ENCODE data around the gene ELMO1.
A peak's percentile ranks its signal among the peaks of the same experiment; 100 is the strongest.

The ELMO1 gene

DNA sequence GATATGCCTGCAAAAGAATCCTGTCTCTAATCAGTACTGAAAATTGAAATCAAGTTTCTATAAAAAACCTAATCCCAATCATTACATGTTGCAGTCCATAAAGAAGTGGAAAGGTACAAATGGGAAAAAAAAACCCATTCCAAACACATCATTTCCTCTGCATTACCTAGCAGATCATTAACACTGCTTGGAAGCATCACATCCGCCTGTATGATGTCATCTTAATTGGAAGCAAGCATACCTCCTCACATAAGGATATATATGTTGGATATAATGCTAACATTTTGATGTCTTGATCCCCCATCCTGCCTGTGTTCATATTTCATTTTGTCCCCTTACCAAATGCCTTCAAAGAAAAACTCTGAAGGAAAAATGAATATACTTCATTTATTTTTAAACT lies 483.0 kb downstream of the ELMO1 start:
- peak; percentile 64 for DNase-seq

DNA sequence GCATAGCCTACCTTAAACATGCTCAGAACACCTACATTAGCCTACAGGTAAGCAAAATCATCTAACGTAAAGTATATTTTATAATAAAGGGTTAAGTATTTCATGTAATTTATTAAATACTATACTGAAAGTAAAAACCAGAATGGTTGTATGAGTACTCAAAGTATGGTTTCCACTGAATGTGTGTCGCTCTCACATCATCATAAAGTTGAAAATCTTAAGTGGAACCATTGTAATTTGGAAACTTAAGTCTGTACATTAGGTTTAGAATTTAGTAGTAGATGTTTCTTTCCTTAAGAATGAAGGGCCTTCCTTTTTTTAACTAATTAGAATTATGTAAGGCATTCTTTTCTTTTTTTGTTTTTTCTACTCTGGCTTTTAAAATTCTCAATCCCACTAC lies 484.4 kb downstream of the ELMO1 start:
- DNase-seq: no peak

DNA sequence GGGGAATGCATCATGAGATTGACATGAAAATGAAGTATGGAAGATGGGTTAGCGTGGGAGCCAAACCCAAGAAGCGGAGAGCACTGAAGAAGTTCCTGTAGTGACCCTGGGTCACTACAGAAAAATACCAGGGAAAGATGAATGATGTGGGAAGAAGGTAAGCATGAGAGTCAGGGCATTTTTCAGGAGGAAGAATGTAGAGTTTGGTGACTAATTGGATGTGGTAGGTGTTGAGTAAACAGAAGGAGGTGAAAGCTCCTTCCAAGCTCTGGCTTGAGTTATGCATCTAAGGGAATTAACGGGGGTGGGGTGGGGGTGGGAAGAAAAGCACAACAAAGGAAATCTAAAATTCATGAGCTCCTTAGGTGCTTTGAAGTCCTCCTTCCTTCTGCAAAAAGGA lies 486.3 kb downstream of the ELMO1 start:
- DNase-seq: no peak

DNA sequence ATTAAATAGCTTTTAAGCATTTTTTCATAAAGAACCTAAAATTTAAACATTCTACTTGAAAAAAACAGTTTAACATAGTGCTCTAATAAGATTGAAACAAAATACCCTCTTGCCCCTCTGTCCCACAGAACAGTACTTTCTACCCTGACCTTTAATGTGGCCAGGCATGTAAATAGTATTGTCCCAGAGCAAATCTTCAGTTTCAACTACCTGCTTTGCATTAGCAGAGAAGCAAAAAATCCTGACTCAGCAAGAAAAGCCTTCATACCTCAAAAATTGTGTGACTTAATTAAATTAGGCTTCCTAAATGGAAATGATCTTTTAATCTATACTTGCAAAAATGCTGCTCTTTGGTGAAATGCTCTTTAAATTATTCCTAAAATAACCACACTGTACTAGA lies 487.0 kb downstream of the ELMO1 start:
- DNase-seq: no peak

DNA sequence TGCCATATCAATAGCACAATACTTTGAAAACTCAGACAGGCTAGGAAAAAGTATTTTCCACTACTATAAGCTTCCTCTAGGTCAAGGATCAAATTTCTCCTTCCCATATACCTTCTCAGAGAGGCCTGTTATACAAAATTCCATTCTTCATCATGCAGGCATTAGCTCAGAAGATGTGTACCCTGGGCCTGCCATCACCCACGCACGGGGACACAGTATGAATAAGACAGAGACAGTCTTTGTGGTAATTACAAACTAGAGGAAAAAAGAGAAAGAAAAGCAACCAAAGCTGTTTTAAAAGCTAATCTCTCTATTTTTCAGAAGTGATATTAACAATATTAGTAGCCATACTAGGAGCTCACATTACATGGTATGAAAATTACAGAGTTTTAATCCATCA lies 487.6 kb downstream of the ELMO1 start:
- no peak for DNase-seq

DNA sequence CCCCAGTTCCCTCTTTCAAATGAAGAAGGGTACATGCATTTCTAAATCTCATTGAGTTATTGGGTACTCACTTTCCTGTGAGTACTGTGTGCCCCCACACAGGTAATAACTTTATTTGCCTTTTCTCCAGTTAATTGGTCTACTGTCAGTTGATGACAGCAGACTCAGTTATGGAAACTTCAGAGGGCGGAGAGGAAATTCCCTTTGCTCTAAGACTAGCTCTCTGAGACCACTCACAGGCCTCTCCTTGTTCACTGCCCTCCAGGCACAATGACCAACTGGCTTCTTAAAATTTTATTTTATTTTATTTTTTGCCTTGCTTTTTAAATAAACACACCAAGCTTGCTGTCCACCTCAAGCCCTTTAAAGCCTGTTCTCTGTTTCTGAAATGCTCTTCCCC lies 488.6 kb downstream of the ELMO1 start:
- no peak for DNase-seq

DNA sequence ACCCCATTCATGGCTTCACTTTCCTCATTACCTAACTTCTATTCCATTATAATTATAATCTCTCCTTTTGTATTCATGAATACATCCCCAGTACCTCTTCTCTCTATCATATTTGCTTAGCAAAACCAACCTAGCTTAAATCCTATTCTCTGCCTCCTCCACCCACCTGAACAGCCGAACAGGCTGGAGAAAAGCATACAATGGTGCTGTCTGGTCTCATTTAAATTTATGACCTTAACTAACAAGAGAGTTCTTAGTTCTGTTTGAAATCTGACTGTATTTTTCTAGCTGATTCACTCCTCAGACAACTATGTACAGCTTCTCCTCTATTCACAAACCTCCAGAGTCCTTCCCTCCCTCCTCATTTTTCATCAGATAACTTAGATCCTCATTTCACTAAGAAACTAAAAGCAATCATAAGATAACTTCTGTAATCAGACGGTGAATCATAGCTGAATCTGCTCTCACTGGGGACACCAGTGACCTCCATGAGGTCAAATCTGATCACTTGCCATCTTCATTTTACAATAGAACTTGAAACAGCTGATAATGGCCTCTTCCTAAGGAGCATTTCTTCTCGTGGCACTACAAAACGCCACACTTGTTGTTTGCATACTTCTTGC lies 490.4 kb downstream of the ELMO1 start:
- peak; percentile 94 for DNase-seq

DNA sequence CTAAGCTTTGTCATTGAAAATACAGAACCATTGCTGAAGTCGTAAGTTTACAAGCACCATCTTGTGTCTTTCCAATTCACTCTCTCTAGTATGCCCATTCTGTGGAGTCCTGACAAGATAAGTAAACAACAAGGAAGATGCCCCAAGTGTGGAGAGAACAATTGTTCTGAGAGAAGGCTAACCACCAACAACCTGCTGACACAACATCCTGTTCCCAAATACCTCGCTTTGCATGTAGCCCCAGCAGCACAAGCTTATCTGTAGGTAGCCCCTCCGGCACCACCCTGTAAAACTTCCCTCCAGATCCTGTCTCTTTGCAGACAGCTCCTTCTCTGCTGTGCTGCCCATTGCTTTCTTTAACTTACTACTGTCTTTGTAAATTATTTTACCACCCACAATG lies 491.0 kb downstream of the ELMO1 start:
- no peak for DNase-seq

DNA sequence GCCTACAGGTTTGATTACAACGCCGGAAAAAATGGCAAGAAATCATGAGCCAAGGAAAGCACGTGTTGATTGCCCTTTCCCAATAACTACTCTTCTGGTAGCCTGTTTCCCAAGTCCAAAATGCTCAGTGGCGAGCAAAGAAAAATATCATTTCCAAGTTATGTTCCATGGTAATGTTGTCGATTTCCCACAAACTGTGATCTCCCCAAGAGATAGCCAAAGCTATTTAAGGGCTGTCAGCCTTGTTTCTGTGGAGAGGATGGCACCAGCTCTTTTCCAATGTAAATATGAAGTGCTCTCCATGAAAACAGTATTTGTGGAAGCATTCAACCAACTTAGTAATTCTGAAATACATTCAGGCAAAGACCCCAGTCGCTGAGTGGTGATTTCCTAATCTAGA lies 491.9 kb downstream of the ELMO1 start:
- no peak for DNase-seq

DNA sequence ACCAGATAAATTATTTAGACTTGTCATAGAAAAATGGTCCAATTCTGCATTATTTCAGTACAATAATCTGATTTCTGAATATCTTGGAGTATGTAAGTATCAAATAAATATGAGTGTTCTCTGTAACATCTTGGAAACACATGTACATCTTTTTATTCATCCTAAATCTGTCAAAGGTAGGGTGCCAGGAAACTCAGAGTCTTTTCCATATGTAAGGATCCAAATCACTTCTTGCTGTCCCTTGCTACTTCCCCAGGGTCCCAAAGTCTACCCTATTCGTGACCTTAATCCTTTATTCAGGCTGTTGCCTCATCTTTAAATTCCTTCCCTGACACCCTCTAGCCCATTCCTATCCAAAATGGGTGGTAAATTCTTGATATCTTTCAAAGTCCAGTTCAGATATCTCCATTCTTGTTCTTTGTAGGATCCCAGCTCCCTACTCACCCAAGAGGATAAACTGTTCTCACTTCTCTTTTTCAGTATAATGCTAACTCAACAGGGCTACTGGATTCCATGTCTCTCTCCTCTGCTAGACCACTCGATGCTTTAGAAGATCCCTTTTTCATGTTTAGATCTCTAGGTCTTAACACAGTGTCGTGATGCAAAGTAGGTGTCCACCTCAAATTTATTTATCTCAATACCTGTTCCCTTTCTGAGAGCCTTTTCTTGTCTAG lies 493.1 kb downstream of the ELMO1 start:
- DNase-seq: no peak

DNA sequence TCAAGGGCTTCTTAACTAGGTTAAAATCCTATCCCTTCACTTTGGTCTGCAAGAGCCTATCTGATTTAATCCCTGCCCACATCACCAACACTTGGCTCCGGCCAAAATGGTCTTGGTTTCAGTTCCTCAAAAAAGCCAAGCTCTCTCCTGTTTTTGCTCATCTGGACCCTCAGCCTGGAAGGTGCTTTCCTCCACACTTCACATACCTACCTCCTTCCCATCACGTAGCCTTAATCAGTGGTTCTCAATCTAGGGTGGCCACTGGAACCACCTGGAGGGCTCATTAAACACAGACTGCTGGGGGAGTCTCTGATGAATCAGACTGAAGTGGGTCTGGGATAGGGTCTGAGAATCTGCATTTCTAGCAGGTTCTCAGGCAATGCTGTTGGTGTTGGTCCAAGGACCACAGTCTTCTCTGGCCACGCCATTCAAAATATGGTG lies 497.4 kb downstream of the ELMO1 start:
- DNase-seq: no peak

DNA sequence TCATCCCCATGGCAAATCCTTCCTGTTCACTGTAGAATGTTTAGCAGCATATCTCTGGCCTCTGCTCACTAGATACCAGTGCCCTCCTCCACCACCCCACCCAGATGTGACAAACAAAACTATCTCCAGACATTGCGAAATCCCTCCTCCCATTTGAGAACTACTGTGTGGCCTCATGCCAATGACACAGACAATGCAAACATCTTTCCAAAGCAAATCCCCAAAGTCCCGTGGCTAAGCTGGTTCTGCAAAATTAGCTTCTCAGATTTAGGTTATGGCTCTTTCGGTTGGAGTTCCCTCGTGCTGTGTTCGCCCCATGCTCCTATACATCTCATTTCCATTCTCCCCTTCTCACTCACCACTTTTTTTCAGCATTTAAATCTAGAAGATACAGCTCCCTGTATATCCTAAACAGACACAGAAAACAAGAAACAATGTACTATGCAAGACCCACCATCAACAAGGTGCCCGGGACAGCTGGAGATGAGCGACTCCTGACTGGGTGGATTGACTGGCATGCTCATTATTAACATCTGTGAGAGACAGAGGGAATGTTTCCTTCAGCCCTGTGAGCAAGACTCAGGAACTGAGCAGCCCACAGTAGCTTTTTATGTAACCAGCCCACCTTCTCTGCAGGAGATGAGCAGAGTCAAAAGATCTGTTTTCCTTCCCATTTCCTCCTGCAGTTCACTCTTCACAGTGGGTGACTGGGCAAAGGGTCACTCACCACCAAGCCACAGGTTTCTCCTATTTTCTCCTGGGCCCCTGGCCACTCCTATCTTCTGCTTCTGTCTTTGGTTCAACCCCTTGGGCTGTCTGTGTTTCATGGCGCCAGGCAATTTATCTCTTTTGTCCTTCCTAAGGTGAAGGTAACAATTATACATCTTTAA lies 498.7 kb downstream of the ELMO1 start:
- peak; percentile 99 for DNase-seq

DNA sequence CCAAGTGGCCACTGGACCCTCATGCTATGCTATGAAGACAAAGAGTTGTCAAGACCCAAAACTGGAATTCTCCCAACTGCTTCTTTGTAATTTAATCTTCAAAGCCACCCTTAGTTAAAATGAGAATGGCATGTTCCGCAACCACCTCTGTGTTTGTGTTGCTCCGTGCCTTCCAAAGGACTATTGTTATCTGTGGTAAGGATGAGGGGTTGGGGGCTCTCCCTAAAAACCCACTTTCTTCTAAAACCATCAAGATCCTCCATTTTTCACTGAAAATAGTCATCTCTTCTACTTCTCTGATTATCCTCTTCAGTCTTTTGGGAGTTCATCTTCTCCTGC lies 502.3 kb downstream of the ELMO1 start:
- no peak for DNase-seq

DNA sequence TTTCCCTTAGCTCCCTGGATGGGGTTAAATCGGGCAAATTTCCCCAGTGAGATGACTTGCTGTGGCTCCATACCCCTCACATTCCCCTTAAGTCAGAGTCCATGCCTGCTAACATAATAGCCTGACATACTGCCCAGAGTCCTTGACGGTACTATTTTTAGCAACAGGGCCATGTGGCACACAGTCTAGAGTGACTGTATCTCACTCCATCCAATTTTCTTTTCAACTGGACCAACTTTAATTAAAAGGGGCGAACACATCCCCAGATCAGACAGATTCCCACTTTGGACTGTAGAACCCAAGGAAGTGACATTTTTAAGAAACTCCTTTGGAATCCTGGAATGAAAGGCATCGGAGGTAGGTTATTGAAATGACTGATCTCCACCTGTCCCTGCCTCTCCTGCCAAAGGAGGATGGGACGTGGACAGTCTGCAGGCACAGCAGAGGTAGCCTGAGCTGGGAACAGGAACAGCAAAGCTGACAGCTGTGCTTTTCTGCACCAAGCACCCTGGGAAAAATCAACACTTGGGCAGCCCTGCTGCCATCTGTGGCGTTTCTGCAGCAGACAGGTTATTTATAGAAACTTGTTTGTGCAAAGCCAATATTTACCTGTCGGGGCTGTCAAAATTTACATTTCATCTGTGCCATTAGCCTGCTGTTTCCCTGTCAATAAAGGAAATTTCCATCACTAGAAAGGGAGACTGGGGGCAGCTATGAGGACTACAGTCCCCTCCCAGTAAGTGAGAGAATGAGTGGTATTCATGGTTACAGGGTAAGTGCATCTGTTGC lies 502.9 kb downstream of the ELMO1 start:
- peak; percentile 99 for DNase-seq

DNA sequence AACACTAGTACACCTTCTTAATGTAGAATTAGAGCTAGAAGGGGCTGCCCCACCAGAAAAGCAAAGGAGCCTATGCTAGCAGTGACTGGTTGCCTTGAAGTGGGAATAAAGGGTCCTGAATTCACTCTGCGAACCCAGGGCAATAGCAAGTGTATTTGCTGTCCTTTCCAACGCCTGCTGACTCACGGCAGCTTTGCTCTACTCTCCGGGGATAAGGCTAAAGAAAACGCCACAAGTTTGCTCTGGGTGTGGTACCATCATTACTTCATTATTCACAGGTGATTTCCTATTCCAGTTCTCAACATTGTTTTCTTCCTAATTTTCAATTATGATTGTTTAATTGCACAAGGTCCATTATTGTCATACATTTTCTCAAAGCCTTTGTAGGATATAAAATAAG lies 503.8 kb downstream of the ELMO1 start:
- peak; percentile 83 for DNase-seq

DNA sequence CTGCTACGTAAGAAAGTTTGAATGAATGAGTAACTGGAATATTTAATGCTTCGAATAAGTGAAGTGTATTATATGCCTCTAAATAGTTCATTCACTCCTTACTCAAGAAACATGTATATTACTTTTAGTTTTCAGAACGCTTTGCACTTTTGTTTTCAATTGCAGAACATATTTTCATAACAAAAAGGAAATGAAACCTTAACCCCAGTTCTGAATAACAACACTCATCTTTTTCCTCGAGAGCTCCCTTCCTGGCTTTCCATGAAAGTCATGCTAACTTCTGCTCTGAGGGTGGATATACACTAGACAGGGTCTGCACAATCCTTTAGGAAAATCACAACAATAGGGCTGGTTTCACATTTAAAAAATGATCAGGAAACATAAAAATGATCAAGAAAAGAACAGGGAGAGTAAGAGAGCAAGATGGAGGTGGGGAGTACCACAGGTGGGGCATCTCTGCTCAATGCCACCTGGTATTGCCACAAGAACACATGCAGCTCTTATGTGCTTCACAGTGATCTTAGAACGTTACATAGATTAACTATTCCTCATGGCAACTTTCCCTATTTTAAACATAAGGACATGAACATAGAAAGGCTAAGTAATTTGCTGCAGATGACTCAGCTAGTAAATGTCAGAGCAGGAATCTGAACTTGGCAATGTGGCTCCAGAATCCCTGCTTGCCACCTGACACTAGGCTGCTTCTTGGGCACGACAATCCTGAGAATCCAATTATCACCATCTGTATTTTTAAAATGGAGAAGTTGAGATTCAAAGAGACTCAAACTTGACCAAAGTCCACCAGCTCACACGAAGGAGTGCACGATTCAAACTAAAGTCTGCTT lies 504.9 kb downstream of the ELMO1 start:
- DNase-seq: peak; percentile 39

DNA sequence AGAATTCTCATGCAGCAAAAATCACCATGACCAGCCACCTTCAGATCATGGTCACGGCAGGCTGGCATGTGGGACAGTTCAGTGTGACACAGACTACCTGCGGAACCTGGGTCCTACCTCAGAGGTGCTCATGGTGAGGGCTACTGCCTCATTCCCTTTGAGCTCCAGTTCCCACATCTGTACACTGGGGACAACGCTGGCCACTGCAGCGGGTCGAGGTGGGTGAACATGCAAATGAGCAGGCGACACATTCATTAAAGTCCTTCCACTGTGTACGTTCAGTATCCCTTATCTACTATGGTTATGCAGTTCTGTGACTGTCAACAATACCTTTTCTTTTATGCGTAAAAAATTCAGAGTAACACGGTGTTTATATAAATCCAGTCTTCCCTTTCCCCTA lies 505.7 kb downstream of the ELMO1 start:
- no peak for DNase-seq

DNA sequence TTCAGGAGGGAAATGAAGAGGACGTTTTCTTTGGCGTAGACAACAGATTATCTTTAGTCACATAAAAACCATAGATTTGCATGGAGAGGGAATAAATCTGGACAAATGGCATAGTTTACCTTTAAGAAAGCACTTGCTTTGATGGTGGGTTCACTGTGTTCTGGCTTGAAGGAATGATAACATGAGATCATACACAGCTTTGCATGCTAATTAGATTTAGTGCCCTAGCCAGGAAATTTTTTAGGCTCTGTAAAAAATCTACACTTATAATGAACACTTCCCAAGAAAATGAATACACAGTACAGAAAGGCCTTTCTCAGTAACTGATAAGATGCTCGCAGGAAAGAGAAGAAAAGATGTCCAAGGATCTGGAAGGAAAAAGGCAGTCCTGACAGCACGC lies 506.1 kb downstream of the ELMO1 start:
- no peak for DNase-seq

DNA sequence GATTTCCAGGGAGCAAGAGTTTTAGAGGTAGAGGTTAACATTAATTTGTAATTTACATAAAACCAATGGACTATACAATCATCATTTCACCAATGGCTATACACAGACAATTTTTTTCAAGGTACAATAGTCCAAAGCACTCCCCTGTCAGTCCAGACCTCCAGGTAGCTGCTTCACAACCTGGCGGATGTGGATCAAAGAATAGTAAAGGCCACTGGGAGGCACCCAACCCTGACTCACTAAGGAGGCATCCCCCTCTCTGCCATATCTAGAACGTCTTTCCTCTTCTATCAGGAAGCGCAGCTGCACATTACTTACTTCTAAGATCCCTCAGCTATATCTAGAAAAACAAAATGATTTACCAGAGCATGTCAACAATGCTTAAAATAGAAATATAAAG lies 506.6 kb downstream of the ELMO1 start:
- no peak for DNase-seq

DNA sequence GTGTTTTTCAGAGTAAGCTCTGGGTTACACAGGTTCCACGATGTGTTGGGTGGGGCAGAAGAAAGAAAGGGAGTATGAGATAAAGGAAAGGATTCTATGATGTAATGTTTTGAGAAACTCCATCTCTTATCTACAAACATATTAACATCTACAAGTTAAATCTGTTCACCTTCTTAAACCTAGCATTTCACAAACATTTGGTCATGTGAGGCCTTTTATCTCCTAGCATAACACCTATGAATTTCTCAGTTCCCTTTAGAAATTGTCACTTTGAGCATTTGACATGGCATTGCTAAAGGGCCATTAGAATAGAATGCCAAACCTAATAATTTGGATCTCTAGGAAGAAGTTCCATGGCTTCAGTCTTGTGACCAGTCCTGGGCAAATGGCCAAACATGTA lies 507.3 kb downstream of the ELMO1 start:
- no peak for DNase-seq

DNA sequence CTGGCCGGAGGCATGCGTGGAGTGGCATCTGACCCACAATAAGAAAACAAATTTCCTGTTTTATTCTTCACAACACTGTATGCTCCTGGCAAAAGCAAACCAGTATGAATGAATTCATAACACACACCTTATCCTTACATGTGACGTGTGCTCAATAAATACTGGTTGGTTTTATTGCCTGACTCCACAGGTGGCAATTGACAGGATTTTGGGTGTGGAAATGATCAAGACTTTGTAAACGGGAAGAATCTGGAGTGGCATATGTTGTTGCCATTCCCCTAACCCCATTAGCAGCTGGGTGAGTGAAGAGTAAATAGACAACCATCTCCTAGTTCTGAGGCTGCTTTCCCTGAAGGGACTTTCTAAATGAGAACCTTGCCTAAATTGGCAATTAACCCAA lies 508.8 kb downstream of the ELMO1 start:
- peak; percentile 100 for DNase-seq

Data from NCI-H69 (cell line).